A673 (cell line): ENCODE results near the gene SYCN. TPM values are rescaled to one million over a fixed set of nuclear protein-coding genes. Genes with fewer than 3 reads are reported as not detected.
A peak's percentile ranks its signal among the peaks of the same experiment; 100 is the strongest.
"Not testable (repeated sequence)": the region's sequence is repeated elsewhere in the genome, so short reads cannot be mapped to it uniquely, and the experiment has no call there.

ENCODE experiments used
- BruUV-seq: library from RNA; stranded (reverse); fragments of 400-500 nt; replicated peaks from 2 replicates; lab custom pipeline; 2021; lab: Mats Ljungman, UMichigan
- CTCF ChIA-PET: fragments of 300-600 bp; sonication (Branson Sonifier 250); formaldehyde crosslinking; loops from one replicate; lab custom pipeline; 2022; ENCODE audit warnings: antibody characterized with exemption; lab: Charles Lee
- POLR2A ChIA-PET: fragments of 300-600 bp; sonication (Branson Sonifier 250); formaldehyde crosslinking; loops from one replicate; lab custom pipeline; 2022; ENCODE audit warnings: antibody characterized with exemption; ENCODE audit not compliant: low non-redundant PET; lab: Charles Lee
- DNase-seq: peaks from one replicate; pipeline ENCODE4 v3.0.0-alpha.2; 2015; ENCODE audit warnings: low spot score
- H3K27ac ChIP-seq: fragments of 200-600 bp; sonication (generic); 2 replicates; pipeline ENCODE4 v1.5.1; 2016; ENCODE audit warnings: mixed run types, low read depth, mild to moderate bottlenecking, mixed read lengths, antibody characterized with exemption, low read length; ENCODE audit not compliant: poor library complexity, severe bottlenecking
- H3K27me3 ChIP-seq: fragments of 200-600 bp; sonication (generic); replicated peaks from 2 replicates; pipeline ENCODE4 v1.6.1; 2017; ENCODE audit warnings: mixed run types, low read depth, mild to moderate bottlenecking, mixed read lengths, antibody characterized with exemption, low read length; ENCODE audit not compliant: insufficient read depth, poor library complexity
- H3K36me3 ChIP-seq: fragments of 200-600 bp; sonication (generic); 2 replicates; pipeline ENCODE4 v1.6.1; 2016; ENCODE audit warnings: mixed run types, mild to moderate bottlenecking, mixed read lengths, antibody characterized with exemption, low read length; ENCODE audit not compliant: insufficient read depth, poor library complexity, severe bottlenecking
- H3K4me1 ChIP-seq: fragments of 200-600 bp; sonication (generic); 2 replicates; pipeline ENCODE4 v1.6.1; 2017; ENCODE audit warnings: mixed run types, mild to moderate bottlenecking, mixed read lengths, antibody characterized with exemption, low read length; ENCODE audit not compliant: insufficient read depth, poor library complexity, severe bottlenecking
- H3K4me3 ChIP-seq: fragments of 200-600 bp; sonication (generic); 2 replicates; pipeline ENCODE4 v1.5.1; 2016; ENCODE audit warnings: low read depth, mixed run types, mild to moderate bottlenecking, mixed read lengths, low read length; ENCODE audit not compliant: poor library complexity, severe bottlenecking
- H3K9me3 ChIP-seq: fragments of 200-600 bp; sonication (generic); 2 replicates; pipeline ENCODE4 v1.6.1; 2016; ENCODE audit warnings: mixed run types, low read depth, mild to moderate bottlenecking, mixed read lengths, antibody characterized with exemption, low read length; ENCODE audit not compliant: poor library complexity, severe bottlenecking
- EZH2 ChIP-seq: fragments of 200-600 bp; sonication (generic); IDR thresholded peaks from 2 replicates; pipeline ENCODE4 v1.6.1; 2017; ENCODE audit warnings: borderline replicate concordance, low read depth, mild to moderate bottlenecking, mixed read lengths, antibody characterized with exemption, low read length; ENCODE audit not compliant: poor library complexity, severe bottlenecking
- intact Hi-C: fragments of 100-400 bp; cut with micrococcal nuclease; formaldehyde crosslinking; loops from one replicate; pipeline ENCODE4 v1.10.0; 2022; ENCODE audit not compliant: unreplicated experiment
- total RNA-seq: library from RNA; stranded (reverse); gene quantifications from 2 replicates; pipeline ENCODE4 v1.2.3, GENCODE V29; 2021
- TF ChIP-seq, protein P1 (sequence below): fragments of 300-800, 200-600 bp; sonication (generic); conservative IDR thresholded peaks from 2 replicates; pipeline ENCODE4 v1.5.1; 2017; ENCODE audit warnings: low read depth, mild to moderate bottlenecking, antibody characterized with exemption, low read length, moderate library complexity, mixed read lengths

Gene SYCN
- total RNA-seq, 1 experiment from 2014 or later = not detected

GRCh38 chr19:39230096-39230764 is 26.2 kb upstream of the SYCN start:
- Histone ChIP-seq H3K4me3 (no peak overlapping the region), H3K9me3 (no peaks in the 10 kb centered on the region), H3K27ac (no peak overlapping the region), H3K36me3 (no peaks in the 10 kb centered on the region), H3K4me1 (no peaks in the 10 kb centered on the region), H3K27me3 (no peaks in the 10 kb centered on the region)
- POLR2A ChIA-PET = no interaction called here
- CTCF ChIA-PET = interaction anchor here (0.6 kb wide), 1 partner anchor 117 kb away, joined by 4 read pairs; no protein-coding TSS in a partner anchor
- intact Hi-C loops = no loop called here
- BruUV-seq = no TSS peak
- DNase-seq = no peak
- TF ChIP-seq EZH2 = no peak
- TF ChIP-seq, protein P1, sequence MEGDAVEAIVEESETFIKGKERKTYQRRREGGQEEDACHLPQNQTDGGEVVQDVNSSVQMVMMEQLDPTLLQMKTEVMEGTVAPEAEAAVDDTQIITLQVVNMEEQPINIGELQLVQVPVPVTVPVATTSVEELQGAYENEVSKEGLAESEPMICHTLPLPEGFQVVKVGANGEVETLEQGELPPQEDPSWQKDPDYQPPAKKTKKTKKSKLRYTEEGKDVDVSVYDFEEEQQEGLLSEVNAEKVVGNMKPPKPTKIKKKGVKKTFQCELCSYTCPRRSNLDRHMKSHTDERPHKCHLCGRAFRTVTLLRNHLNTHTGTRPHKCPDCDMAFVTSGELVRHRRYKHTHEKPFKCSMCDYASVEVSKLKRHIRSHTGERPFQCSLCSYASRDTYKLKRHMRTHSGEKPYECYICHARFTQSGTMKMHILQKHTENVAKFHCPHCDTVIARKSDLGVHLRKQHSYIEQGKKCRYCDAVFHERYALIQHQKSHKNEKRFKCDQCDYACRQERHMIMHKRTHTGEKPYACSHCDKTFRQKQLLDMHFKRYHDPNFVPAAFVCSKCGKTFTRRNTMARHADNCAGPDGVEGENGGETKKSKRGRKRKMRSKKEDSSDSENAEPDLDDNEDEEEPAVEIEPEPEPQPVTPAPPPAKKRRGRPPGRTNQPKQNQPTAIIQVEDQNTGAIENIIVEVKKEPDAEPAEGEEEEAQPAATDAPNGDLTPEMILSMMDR = no peak

GRCh38 chr19:39224910-39225309 is 20.8 kb upstream of the SYCN start:
- no peak for DNase-seq
- Histone ChIP-seq H3K27me3 (no peaks in the 10 kb centered on the region), H3K4me3 (no peak overlapping the region), H3K27ac (no peak overlapping the region), H3K36me3 (no peaks in the 10 kb centered on the region), H3K4me1 (no peaks in the 10 kb centered on the region), H3K9me3 (no peaks in the 10 kb centered on the region)
- CTCF ChIA-PET = no interaction called here
- intact Hi-C loops = no loop called here
- POLR2A ChIA-PET = no interaction called here
- no TSS peak for BruUV-seq
- no peak for TF ChIP-seq EZH2
- TF ChIP-seq, protein P1 = no peak

DNA sequence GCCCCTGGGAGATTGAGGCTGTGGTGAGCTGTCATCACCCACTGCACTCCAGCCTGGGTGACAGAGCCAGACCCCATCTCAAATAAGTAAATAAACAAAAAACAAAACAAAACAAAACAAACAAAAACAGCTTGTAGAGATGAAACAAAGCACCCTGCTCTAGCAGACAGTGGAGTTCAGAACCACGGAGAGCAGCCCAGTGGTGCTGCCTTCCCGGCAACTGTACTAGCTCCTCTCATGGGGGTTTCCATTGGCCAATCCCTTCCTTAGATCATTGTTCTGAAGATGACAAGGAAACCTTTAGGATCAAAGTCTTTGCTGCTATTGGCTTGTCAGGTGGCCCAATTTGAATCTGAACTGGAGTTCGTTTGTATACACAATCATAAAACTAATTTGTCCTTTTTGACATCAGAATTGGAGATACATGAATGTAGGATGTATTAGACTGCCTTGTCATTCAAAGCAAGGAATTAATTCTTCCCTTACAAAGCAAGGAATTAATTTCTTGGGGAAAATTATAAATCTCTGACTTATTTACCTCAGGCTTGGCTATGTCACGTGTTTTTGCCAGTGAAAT is 19.7 kb upstream of the SYCN start:
- peak; percentile 33 for DNase-seq
- H3K36me3 ChIP-seq = no peaks in the 10 kb centered on the region
- H3K27ac ChIP-seq = no peak overlapping the region
- ChIA-PET POLR2A (no interaction called here), CTCF (no interaction called here)
- no peaks in the 10 kb centered on the region for H3K27me3 ChIP-seq
- no peak overlapping the region for H3K4me3 ChIP-seq
- TF ChIP-seq EZH2 = no peak
- TF ChIP-seq, protein P1 = no peak
- no TSS peak for BruUV-seq
- intact Hi-C loops = no loop called here
- no peaks in the 10 kb centered on the region for H3K9me3 ChIP-seq
- H3K4me1 ChIP-seq = no peaks in the 10 kb centered on the region

DNA sequence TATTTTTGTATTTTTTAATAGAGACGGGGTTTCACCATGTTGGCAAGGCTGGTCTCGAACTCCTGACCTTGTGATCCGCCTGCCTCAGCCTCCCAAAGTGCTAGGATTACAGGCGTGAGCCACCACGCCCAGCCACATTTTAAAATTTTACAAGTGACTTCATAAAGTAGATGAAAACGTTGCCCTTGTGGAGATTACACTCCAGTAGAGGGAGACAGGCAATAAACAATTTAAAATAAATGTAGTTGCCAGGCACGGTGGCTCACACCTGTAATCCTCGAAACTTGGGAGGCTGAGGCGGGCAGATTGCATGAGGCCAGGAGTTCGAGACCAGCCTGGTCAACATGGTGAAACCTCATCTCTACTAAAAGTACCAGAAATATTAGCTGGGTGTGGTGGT is 15.0 kb upstream of the SYCN start:
- H3K27ac ChIP-seq, CTCF ChIA-PET, H3K27me3 ChIP-seq, intact Hi-C loops, DNase-seq, H3K36me3 ChIP-seq, H3K9me3 ChIP-seq, BruUV-seq, H3K4me3 ChIP-seq, POLR2A ChIA-PET, H3K4me1 ChIP-seq: not testable (repeated sequence)
